HT-29 (cell line): ENCODE results near the gene HOXC6. TPM values are rescaled to one million over a fixed set of nuclear protein-coding genes. Genes with fewer than 3 reads are reported as not detected.

Experiments
- DNase-seq: peaks from one replicate; pipeline ENCODE4 v3.0.0-alpha.2; 2015; ENCODE audit warnings: low spot score
- total RNA-seq: library from RNA; depleted of rRNA; stranded (reverse); fragments of >200 nt; shearing (Covaris generic); gene quantifications from 2 replicates; pipeline ENCODE4 v1.2.3, GENCODE V29; 2014

HOXC6 gene
- total RNA-seq, 1 experiment from 2014 or later = 1.4 TPM

DNA sequence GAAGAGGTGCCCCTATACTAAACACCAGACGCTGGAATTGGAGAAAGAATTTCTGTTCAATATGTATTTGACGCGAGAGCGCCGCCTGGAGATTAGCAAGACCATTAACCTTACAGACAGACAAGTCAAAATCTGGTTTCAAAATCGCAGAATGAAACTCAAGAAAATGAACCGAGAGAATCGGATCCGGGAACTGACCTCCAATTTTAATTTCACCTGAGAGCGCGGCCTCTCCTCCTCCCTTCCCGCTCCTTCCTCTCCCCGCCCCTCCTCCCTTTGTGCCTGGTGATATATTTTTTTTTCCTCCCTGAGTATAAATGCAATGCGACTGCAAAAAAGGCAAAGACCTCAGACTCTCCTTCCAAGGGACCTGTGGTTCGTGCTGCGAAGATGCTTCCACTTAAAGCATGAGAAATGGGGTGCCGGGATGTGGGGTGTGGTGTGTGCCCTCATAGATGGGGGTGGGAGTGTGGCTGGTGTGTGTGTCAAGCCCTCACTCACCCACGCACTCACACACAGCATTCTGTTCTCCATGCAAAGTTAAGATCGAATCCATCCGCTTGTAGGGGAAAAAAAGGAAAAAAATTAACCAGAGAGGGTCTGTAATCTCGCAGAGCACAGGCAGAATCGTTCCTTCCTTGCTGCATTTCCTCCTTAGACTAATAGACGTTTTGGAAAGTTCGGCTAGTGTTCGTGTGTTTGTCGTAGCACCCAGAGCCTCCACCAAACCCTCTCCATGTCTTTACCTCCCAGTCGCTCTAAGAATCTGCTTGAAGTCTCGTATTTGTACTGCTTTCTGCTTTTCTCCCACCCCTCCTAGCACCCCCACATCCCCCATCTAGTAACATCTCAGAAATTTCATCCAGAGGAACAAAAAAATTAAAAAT, 38.8 kb upstream of the HOXC6 start:
- DNase-seq = peak; percentile 80

DNA sequence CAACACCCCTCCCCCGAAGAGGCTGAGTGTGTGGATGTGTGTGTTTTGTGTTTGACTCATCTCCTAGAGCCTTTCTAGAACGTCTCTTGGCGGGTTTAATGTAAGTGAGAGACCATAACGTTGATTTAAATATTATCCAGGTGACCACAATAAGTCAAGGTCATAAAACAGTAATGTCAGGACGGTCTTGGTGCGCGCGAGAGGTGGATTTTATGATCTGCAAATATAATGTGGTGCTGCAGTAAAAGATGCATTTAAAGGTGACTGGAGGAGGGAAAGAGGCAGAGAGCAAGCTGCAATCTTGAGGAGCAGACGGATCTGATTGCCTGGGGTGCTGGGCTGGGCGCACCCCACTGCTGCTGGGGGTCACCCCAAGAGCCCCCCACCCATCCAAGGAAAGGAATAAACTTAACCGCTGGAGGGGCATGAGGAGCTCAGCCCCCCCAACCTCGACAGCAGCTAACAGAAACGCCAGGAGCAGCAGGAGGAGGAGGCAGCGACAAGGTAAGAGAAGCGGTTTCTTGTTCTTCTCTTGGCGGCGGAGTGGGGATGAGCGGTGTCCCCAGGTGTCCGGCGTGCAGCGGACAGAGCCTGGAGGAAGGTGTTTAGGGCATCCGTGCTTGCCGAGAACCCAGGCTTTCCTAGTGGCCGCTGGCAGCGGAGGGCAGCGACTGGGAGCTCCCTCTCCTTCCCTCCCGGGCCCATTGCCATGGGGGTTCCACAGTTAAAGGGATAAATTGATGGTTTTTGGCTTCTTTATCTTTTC, 37.7 kb upstream of the HOXC6 start:
- DNase-seq = peak; percentile 45

DNA sequence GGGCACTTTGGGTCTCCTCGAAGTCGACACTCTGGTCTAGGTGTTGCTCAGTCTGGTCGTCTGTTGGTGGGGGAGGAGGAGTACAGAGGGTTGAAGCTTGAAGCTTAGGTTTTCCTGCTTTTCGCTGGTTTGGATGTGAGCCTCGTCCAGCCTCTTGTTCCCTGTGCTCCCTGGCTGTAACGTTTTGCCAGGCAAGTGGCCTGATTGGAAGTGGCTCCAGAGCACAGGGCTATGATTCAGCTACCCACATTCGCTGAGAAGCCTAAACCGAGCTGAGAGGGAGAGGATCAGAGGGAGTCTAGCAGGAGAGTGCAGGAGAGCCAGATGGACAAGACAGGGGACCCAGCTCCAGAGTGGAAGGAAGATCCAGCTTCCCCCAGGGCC, 37.2 kb upstream of the HOXC6 start:
- no peak for DNase-seq

DNA sequence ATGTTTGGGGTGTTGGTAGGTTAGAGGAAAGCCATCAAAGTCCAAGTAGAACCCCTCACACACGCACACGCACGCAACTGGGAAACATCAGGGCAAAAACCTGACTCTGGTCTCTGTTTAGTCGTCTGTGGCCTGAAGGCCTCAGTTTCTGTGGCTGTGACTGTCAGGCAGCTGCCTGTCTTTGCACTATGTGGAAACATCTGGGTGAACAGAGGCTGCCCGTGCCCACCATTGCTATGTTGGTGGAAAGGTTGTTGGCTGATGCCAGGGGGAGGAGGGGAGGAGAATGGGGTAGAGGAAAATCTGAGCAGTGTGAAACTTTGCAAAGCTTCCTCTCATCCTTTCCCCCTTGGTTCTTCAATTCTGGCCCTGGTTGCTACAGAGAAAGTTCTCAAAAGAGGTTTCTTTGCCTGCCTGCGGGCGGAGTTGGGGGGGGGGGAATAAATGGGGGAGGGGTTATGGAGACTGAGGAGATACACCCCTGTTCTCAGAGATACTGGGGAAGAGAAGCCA, 35.8 kb upstream of the HOXC6 start:
- no peak for DNase-seq

DNA sequence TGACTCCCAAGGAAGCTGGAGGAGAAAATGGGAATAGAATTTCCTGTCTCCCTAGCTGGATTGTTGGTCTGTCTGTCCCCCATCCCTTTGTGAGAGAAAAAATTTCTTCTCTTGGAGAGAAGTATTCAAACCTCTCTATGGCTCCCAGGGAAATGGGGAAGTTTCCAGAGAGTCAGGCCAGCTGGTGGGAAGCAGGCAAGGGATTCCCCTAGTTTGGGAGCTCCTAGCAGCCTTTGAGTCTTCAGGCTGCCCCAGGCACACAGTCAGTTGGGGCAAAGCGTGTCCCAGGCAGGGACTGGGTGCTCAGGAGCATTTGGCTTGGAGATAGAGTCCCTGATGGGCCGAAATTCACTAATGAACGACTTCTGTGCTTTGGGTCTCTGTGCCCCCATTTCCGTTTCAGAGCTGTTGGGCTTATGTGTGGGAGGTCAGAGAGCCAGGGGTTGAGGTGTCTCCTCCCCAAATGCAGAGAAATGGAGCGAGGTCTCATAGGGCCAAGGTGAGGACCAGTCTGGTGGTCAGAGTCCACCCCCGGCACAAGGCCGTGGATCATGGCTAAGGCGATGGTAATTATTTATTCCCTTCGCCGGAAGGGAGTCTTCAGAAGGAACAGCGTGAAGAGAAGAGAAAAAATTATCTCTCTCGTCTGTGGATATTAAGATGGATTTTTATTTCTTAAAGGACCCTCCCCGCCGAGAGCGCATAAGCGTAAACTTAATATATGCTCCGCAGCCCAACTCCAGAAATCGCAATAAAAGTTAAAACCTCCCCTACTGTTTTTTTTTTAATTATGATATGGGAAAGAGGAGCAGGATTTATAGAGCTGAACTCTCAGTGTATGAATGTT, 34.9 kb upstream of the HOXC6 start:
- no peak for DNase-seq

DNA sequence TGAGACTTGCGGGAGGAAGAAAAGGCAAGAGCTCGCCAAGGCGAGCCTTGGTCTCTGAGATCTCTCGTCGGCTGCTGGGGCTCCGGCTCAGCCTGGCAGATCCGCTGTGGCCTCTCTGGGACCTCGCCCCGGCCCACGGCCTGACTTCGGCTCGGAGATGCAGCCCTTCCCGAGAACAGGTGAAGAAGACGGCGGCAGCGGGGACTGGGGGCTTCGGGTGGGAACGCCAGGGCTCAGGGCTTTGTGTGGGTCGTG, 34.3 kb upstream of the HOXC6 start:
- DNase-seq = no peak

DNA sequence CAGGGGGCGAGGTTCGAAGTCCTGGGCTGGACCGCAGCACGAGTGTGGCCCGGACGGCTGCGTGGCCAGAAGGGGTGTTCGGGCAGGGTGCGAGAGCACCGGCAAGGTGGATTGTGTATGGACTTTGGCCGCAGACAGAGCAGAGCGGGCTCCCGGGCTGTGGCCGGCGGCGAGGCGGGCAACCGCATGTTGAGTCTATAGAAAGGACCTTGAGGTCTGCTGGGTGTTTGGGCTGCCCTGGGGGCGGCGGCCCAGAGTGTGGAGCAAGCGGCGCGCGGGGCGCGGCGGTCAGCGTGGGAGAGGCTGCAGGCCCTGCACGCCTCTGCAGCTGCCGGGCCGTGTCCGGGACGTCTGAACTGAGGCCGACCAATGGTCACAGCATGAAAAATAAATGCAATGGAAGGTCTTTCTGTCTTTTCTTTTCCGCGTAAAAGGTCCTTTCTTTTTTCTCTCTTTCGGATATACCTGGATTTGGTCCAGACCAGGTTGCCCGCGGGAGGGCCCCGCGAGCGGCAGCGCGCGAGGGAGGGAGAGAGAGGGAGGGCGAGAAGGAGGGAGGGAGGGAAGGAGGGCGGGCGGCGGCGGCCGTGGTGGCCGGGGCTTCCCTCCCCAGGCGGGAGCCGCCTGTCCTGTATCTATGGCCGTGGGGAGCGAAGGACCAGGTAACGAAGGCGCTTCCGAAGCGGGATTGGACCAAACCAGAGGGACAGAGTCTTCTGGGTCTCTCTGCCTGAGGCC, 33.8 kb upstream of the HOXC6 start:
- DNase-seq = no peak

DNA sequence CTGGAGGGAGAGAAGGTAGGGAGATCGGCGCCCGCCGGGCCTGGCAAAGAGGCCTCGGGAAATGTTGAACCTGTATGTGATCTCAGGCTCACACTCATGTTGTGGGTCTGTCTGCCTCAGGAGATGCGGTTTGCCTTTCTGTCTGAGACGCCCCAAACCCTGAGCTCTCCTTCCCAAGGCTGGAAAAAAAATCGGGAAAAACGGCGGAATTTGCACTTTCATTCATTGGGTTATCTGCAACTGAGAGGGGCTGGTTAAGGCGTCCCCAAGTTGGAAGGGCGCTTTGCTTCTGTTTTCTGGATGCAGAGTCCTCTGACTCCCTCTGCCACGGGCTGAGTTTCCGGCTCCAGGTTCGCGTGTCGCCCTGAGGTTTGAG, 33.2 kb upstream of the HOXC6 start:
- DNase-seq = no peak

DNA sequence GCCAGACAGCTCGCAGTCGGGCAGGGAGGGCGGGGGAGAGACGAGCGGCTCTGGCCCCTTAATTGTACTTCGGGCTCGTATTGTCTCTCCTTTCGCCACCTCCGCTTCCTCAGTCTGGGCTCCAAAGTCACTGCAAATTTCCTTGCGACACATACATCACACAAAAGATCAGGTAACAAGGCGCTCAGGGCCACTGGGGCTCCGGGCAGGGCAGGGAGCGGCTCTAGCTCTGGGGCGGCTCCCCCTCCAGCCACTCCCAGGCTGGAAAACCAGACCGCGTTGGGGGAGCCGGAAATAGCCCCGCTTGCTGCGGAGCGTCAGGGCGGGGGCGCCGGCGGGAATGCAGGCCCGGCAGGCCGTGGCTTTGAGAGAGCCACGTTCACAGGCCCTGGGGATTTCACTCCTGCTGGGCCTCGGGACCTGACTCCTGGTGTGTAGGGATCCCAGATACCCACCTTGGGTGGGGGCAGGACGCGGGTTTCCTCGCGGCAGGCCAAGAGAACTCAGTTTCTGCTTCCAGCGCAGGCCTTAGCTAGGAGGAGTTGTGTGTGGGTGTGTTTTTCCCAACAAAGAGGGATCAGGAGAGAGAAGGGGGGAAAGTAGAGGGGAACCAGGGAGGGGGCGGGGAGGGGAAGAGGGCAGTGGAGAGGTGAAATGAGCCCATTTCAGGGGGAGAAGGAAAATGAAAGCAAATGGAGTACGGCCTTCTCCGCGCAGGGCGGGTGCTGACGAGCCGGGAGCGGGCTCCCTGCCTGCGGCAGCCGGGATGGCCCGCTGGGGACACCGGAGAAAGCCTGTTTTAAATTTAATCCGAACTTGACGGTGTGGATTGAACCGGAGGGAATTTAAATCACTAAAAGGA, 32.6 kb upstream of the HOXC6 start:
- DNase-seq = peak; percentile 83

DNA sequence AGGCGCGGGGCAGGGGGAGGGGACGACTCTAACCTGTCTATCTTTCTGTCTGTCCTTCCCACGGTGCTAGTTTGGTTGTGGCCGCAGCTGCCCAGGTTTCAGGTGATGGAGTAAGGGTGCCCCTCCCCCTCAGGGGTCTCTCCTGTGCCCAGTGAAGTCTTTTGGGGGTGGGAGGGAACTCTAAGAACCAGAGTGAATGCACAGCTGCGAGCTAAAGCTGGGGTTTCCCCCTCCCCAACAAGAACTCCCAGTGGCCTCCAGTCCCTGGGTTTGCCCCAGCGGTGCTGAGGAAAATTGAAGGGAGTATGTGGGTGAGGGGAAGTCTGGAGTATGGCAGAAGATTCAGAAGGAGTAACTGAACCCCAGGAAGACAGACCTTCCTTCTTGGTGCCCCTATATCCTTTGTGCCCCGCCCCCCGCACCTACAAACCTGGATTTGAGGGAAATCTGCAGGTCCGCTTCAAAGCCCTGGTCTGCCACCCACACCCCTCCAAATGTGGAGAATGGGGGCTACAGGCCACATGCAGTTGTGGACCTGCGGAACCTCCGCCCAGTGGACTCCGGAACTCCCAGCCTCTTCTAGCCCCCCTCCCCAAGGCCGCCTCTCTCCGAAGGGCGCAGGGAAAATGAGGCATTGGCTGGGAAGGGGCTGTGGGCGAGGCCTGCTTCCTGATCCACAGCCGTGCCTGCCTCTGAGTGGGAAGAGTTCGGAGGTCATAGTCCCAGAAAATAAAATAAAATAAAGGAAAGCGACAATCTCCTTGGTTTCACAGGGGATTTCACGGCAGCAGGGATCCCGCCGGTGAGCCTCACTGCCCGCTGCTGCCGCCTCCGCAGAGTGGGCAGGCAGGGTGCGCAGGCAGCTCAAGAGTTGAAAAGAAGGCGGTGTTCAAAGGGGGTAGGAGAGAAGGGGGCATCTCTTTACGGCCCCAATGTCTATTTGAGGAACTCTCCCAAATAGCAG, 31.7 kb upstream of the HOXC6 start:
- no peak for DNase-seq

DNA sequence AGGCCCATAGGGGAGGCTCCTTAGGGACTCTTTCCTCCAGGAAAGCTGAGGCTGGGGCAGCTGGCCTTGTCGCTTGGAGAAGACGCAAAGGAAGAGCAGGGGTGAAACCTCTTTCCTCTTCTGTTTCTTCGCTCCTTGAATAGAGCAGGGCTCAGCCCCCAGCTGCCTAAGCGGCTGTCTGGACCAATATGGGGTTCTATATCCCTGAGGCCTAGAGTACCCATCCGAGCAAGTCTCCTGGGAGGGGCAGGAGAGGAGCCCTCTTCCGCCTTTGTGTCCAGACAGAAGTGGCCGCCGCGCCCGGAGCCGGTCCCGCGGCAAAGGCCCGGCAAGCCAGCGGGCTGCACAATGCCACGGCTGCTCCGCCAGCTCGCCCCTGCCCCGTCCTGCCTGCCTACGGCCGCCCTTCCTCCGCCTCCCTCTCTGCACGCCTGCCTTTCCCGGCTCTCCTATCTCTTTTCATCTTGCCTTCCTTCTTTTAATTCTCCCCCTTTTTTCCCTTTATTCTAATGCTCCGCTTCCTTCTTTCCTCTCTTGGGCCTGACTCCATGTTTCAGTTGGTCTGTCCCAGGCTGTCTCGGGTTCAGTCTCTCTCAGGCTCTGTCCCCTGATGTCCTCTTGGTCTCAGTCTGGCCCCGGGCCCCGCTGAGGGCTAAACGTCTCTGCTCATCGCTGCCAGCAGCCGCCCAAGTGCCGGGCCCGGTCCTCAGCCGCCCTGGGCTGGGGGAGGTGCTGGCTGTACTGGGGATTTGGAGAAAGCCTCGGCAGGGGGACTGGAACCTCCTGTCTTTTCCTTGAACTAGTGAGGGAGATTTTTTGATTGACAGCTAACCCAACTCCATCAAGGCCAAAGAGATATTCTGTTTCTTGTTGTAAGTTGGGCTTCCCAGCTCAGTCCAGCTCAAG, 30.8 kb upstream of the HOXC6 start:
- no peak for DNase-seq

DNA sequence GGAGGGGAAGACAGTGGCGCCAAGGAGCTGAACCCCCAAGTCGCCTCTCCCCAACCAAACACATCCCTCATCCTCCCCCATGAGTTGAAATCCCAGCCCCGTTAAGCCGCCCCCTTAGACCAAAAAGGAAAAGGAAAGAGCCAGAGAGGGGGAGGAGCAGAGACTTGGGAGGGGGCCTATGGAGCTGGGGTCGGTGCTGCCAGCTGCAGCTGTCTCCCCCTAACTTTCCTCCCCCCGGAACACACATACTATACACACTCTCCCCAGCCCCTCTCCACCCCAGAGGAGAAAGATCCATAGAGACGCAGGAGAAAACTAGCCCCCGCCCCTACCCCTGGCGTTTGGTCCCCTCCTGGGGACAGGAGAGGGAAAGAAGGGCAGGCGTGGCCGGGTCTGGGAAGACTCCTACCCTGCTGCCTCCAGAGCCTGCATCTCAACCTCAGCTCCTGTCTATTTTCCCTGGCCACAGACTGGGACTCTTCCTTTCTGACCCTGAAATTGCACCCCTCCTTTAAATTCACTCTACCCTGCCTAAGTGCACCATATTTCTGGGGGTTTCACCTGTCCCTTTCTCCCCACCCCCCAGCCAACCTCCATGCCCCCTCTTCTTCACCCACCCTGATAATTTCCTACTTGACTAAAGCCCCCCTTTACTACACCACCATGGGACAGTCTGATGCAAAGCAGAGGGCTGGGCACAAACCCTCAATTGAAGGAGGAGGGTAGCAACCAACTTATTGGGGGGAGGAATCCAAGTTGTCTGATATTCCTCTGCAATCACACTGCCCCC, 29.9 kb upstream of the HOXC6 start:
- DNase-seq = no peak

DNA sequence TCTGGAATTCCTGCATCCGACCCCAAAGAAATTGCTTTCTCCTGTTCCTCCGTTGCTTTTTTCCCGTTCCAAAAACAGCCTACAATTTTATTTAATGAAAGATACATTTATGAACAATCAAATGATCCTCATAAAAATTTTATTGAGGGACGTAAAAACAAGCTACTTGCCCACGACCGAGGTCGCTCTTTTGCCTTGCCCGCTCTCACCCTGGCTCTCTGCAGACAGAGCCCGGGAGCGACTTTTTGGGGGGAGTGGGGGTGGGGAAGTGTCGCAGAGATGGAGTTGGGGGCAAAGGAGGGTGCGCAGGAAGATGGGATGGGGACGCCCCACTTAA, 29.4 kb upstream of the HOXC6 start:
- no peak for DNase-seq

DNA sequence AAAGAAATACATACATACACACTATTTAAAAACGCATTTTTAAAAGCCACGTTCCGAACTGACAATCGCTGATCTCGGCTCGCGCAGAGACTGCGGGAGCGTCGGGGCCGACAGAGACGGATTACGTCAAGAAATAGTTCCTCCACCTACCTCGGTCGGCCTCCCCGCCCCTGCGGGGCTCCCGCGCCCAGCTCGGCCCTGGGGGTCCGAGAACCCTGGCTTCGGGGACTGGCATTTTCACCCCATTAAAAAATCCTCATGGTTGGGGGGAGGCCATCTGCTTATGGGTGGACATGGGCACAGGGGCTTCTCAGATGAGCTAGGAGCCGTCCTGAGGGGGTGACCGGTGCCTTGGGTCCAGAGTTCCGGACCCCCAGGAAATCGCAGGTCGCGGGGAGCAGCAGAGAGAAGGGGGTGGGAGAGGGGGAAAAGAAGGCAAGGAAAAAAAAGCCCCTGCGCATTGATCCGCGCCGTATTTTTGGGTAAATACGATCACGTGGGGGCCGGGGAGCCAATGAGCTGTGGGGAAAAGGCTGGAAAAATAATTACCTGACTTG, 28.6 kb upstream of the HOXC6 start:
- no peak for DNase-seq

DNA sequence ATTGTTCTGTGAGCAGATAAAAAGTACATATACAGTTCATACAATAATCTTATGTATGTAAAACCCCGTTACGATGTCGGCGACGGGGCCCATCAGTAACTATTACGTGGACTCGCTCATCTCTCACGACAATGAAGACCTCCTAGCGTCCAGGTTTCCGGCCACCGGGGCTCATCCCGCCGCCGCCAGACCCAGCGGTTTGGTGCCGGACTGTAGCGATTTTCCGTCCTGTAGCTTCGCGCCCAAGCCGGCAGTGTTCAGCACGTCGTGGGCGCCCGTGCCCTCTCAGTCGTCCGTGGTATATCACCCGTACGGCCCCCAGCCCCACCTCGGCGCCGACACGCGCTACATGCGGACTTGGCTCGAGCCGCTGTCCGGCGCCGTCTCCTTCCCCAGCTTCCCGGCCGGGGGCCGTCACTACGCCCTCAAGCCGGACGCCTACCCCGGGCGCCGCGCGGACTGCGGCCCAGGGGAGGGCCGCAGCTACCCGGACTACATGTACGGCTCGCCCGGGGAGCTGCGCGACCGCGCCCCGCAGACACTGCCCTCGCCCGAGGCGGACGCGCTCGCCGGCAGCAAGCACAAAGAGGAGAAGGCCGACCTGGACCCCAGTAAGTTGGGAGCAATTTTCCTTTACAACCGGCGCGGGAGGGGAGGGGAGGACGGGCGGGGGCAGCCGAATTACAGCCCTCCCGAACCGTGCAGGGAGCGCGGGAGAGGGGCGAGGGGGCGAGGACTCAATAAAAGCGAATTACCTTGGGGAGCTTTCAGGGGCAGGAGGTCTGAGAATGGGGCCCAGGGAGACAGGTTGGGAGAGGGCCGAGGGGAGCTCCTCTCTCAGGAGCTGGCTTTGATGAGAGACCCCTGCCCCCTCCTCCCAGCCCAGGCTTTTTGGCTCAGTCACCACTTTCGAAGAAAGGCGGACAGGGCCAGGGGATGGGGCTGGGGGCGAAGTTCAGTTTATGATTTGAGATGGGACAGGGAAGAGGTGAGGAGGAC, 27.8 kb upstream of the HOXC6 start, which contains the start of gene HOXC9:
HOXC9 (plus strand) TSS at position 46 of the 999 bp plus-strand sequence; CDS start at position 74, 28 bp downstream.
- no peak for DNase-seq
